GM18502 (cell line): ENCODE measurements around the gene REC114.
"Not testable (repeated sequence)": the region's sequence is repeated elsewhere in the genome, so short reads cannot be mapped to it uniquely, and the experiment has no call there.

Experiments used
- ATAC-seq: cut with Tn5 transposase; IDR thresholded peaks from one replicate; pipeline ENCODE4 v1.9.1; 2021; ENCODE audit warnings: mild to moderate bottlenecking; ENCODE audit not compliant: unreplicated experiment, poor library complexity

The REC114 gene

GRCh38 chr15:73522011-73522410, 79.0 kb downstream of the REC114 start:
- ATAC-seq: no peak

GRCh38 chr15:73524919-73525318, 82.0 kb downstream of the REC114 start:
- ATAC-seq: no peak

- no peak for ATAC-seq
Observed at GRCh38 chr15:73527598-73527997, 84.6 kb downstream of the REC114 start.

GRCh38 chr15:73530649-73531048, 87.7 kb downstream of the REC114 start:
- no peak for ATAC-seq

DNA sequence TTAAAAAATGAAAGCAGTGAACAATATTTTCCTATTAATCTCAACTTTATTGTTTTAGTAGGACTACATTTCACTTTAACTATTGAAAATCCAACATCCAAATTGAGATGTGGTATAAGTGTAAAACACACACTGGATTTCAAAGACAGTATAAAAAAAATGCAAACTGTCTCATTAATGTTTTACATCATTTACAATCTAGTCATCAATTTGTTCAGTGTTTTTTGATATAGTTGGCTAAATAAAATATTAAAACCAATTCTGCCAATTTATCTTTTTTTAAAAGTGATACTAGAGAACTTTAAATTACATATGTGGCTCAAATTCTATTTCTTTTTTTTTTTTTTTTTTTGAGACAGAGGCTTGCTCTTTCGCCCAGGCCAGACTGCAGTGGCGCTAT, 95.2 kb downstream of the REC114 start:
- ATAC-seq: no peak

DNA sequence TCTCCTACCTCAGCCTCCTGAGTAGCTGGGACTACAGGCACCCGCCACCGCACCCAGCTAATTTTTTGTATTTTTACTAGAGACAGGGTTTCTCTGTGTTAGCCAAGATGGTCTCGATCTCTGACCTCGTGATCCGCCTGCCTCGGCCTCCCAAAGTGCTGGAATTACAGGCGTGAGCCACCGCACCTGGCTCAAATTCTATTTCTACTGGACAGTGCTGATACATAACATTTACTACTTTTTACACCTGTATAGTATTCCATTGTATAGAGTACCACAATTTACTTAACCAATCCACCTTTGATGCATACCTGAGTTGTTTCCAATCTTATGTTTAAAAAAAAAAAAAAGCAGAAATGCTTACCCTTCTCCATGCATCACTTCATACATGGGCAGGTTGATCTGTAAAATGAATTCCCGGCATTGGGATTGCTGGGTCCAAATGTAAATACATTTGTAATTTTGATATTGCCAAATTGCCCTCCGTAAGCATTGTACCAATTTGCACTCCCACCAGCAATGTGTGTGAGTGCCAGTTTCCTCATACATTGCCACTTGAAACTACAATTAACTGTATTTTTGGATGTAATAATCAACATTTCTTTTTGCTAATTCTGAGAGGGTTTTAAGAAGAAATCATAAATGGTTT, 95.7 kb downstream of the REC114 start:
- no peak for ATAC-seq

GRCh38 chr15:73539212-73540128, 96.5 kb downstream of the REC114 start:
- ATAC-seq: no peak

DNA sequence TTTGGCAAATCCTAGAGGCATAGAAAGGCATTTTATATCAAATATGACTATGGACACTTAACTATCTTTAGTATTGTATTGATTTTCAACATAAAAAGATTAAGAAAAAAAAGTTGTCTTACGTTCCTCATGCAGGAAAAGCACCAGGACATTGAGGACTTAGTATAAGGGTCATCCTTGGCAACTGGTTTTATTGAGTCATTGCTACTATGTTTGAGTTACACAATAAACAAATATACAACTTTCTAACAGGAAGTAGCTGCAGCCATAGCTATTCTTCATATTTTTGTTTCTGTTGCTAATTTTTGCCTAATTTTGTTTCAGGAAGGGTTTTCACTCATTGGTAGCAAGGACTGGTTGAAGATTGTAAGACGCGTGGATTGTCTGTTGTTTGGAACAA, 97.2 kb downstream of the REC114 start:
- no peak for ATAC-seq

DNA sequence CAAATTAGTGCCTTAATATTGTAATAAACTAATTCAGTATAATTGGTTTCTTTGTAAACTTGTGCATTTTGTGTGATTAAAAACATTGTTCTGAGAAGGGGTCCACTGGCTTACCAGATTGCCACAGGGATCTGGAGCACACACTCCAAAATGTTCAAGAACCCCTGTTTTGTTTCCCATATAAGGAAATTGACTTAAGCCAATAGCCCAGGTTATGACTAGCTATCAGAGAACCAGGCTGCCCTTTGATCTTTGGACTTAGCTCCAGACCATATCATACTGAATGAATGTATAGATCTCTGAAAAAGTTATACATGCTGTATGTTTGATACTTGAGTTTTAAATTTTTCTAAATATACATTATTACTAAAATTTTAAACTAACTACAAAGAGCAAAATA, 98.5 kb downstream of the REC114 start:
- no peak for ATAC-seq

DNA sequence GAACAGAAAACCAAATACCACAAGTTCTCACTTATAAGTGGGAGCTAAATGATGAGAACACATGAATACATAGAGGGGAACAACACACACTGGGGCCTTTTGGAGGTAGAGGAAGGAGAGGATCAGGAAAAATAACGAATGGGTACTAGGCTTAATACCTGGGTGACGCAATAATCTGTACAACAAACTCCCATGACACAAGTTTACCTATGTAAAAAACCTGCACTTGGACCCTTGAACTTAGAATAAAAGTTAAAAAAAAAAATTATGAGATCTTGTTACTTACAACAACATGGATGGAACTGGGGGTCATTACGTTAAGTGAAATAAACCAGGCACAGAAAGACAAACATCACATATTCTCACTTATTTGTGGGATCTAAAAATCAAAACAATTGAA, 106.0 kb downstream of the REC114 start:
- ATAC-seq: not testable (repeated sequence)

DNA sequence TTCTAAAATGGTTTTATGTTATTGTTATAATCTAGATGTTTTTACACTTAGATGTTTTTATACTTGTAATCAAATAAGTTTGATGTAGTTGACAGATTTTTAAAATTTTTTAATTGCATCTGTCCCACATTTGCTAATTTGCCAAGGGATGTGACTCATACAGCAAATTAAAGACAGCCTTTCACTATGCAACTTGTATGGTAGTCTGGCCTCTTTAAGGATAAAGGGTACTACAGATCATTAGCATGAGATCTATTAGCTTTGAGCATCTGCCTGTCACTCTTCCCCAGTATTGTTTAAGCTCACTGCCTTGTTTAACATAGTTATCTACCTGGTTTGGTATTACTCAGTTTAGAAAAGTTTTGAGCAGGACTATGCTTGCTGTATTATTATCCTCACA, 107.2 kb downstream of the REC114 start:
- no peak for ATAC-seq

- ATAC-seq: no peak
Observed at GRCh38 chr15:73555080-73555479, 112.1 kb downstream of the REC114 start.

GRCh38 chr15:73558529-73558928, 115.6 kb downstream of the REC114 start:
- ATAC-seq: no peak

DNA sequence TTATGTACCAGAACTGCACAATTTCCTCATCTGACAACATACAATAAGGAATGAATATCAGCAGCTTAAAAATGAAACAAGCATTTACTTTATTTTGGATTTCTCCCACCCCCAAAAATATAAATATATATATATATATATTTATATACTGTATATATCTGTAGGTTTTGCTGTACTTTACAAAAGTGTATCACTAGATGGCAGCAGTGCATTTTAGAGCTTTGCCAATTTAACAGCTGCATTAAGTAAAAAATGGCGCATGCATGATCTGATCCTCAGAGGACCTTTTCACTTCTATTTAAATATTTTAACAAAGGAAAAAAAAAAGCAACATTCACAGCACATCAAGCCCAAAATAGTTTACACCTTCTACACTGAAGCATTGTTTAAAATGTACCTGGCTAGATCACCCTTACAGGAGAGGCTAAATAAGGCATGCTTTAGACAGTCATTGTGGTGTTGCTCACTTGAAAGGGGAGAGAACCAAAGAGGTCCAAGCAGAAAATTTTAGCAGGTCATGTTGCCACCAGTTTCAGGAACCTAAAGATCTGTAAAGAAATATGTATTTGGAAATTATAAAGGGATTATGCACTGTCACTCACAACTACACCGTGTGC, 117.6 kb downstream of the REC114 start:
- no peak for ATAC-seq

DNA sequence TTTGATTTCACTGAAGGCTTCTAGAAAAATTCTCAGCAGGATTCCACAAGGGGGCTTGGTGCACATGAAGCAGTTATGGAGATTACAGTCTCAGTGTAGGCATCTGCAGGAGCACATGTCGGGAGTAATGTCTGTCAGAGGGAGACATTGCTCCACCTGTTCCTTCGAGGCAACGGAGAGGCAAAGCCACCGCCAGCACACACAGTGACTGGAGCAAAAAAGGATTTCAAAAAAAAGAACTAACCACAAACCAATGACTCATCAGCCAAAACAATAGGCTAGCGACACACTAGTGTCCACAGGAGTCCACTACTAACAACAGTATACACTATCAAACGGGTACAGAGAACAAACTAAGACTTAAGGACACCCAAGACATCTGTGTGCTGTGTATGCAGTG, 121.3 kb downstream of the REC114 start:
- ATAC-seq: no peak

GRCh38 chr15:73567020-73567419, 124.1 kb downstream of the REC114 start:
- ATAC-seq: no peak

DNA sequence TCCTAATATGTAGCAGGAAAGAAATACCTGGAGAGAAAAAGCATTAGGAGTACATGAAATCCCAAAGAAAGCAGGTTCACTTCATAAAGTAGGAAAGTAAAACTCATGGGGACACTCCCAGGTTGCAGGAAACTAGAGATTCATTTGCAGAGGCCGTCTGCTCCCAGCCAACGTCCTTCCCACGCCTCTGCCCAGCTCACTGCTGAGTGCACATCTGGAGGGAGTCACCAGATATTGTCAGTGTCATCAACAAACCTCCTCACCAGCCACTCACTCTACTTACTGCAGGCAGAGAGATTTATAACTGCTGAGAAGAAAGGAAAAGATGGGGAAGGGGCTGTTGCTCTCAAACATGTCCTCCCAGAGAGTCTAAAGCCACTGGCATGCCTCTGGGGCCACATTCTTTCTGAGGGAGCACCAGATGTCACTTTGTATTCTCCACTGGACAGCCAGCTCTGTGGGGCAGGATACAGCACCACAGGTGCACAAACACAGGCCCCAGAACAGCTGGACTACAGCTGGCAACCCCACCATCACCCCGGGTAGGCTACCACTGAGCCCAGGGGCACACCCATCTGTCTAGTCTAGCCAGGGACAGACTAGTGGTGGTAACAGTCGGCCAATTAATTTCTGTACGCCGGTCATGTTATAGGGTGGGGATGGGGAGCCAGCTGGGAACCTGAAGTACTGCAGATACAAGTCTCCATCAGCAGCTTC, 125.8 kb downstream of the REC114 start:
- ATAC-seq: no peak

GRCh38 chr15:73569361-73569760, 126.4 kb downstream of the REC114 start:
- no peak for ATAC-seq

- ATAC-seq: no peak
Observed at GRCh38 chr15:73570355-73571032, 127.5 kb downstream of the REC114 start.

DNA sequence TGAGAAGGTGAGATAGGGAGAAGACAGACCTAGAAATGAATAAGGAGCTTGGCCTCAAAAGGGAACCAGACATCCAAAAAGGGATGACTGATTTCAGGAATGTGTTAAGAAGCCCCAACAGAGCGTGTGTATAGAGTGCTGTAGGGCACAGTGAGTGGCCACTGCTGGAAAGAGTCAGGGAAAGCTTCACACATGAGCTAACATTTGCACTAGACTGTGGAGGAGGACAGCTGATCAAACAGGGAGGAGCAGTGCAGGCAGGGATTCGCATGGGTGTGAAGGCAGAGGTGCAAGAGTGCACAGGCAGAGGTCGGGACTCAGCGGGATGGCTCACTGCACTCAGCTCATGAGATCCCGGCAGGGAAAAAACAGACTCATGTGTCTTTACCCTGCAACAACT, 128.4 kb downstream of the REC114 start:
- no peak for ATAC-seq
